CD14-positive monocyte (primary cell): ENCODE data around the gene EXTL1. TPM values are rescaled to one million over a fixed set of nuclear protein-coding genes. Genes with fewer than 3 reads are reported as not detected.

Experiments used
- DNase-seq, 3 donors: peaks; one replicate each; pipeline ENCODE4 v3.0.0-alpha.2; 2011 to 2022
- H2AFZ ChIP-seq: 2 replicates; pipeline ENCODE4 v1.6.0; 2012; ENCODE audit warnings: mild to moderate bottlenecking, low read depth, low read length, inconsistent platforms; ENCODE audit not compliant: insufficient read depth, poor library complexity, severe bottlenecking
- H3K27ac ChIP-seq, 2 donors: 1 replicate in 1 of 2; 2 replicates in 1 of 2; pipeline ENCODE4 v1.5.1; 2012 to 2013; ENCODE audit warnings: low read length in 2 of 2, control low read depth in 1 of 2, inconsistent platforms in 1 of 2, low read depth in 1 of 2, mild to moderate bottlenecking in 1 of 2
- H3K27me3 ChIP-seq, 2 donors: one replicate each; pipeline versions ENCODE4 v1.6.0 to v1.6.1; 2011 to 2013; ENCODE audit warnings: low read length in 2 of 2; ENCODE audit not compliant: control insufficient read depth in 2 of 2, insufficient read depth in 2 of 2
- H3K36me3 ChIP-seq, 2 donors: replicated peaks in 1 of 2; 1 replicate in 1 of 2; 2 replicates in 1 of 2; pipeline versions ENCODE4 v1.5.1 to v1.6.1; 2012 to 2013; ENCODE audit warnings: low read length in 2 of 2, control low read depth in 1 of 2, inconsistent platforms in 1 of 2, mild to moderate bottlenecking in 1 of 2; ENCODE audit not compliant: insufficient read depth in 2 of 2, control insufficient read depth in 1 of 2
- H3K4me1 ChIP-seq, 2 donors: 1 replicate in 1 of 2; 2 replicates in 1 of 2; pipeline versions ENCODE4 v1.5.1 to v1.6.1; 2012 to 2013; ENCODE audit warnings: low read length in 2 of 2, control low read depth in 1 of 2, inconsistent platforms in 1 of 2, mild to moderate bottlenecking in 1 of 2, moderate library complexity in 1 of 2; ENCODE audit not compliant: insufficient read depth in 2 of 2, control insufficient read depth in 1 of 2
- H3K4me2 ChIP-seq: replicated peaks from 2 replicates; pipeline ENCODE3; 2012; ENCODE audit warnings: low read length, moderate library complexity, mild to moderate bottlenecking; ENCODE audit not compliant: poor library complexity, severe bottlenecking; ENCODE audit errors: extremely low read depth
- H3K4me3 ChIP-seq, 3 experiments: fragments of 200-600 bp in 1 of 3; sonication (generic) in 1 of 3; replicated peaks in 1 of 3; 1 replicate in 2 of 3; 2 replicates in 1 of 3; pipeline ENCODE4 v1.5.1; 2011 to 2013; ENCODE audit warnings: low read length in 3 of 3, mild to moderate bottlenecking in 3 of 3, control low read depth in 2 of 3, low read depth in 2 of 3, inconsistent platforms in 1 of 3, moderate library complexity in 1 of 3
- H3K79me2 ChIP-seq: 2 replicates; pipeline ENCODE4 v1.6.0; 2012; ENCODE audit warnings: mild to moderate bottlenecking, control low read depth, inconsistent platforms, low read length, moderate library complexity; ENCODE audit not compliant: insufficient read depth
- H3K9ac ChIP-seq: 2 replicates; pipeline ENCODE4 v1.6.0; 2017; ENCODE audit warnings: low read length, mild to moderate bottlenecking; ENCODE audit not compliant: insufficient read depth, poor library complexity, severe bottlenecking
- H3K9me3 ChIP-seq, 2 donors: replicated peaks in 1 of 2; 1 replicate in 1 of 2; 2 replicates in 1 of 2; pipeline versions ENCODE4 v1.5.1 to v1.6.1; 2012 to 2013; ENCODE audit warnings: low read length in 2 of 2, control low read depth in 1 of 2; ENCODE audit not compliant: control insufficient read depth in 1 of 2, insufficient read depth in 1 of 2
- H4K20me1 ChIP-seq: 2 replicates; pipeline ENCODE4 v1.6.0; 2012; ENCODE audit warnings: mild to moderate bottlenecking, low read length, control low read depth, moderate library complexity; ENCODE audit not compliant: insufficient read depth
- H3K27ac Mint-ChIP-seq, 7 donors: one replicate each; pipeline ENCODE4 v1.8.0; 2020; ENCODE audit warnings: mild to moderate bottlenecking in 7 of 7, mixed read lengths in 7 of 7, moderate library complexity in 6 of 7, inconsistent platforms in 2 of 7
- H3K27me3 Mint-ChIP-seq, 3 donors: one replicate each; pipeline ENCODE4 v1.8.0; 2021 to 2022; ENCODE audit warnings: low read depth in 3 of 3, mild to moderate bottlenecking in 3 of 3, mixed read lengths in 3 of 3, moderate library complexity in 3 of 3, inconsistent platforms in 1 of 3
- H3K36me3 Mint-ChIP-seq, 2 donors: one replicate each; pipeline ENCODE4 v1.8.0; 2020; ENCODE audit warnings: mixed read lengths in 2 of 2, inconsistent platforms in 1 of 2, mild to moderate bottlenecking in 1 of 2
- H3K4me1 Mint-ChIP-seq: one replicate; pipeline ENCODE4 v1.8.0; 2020; ENCODE audit warnings: mild to moderate bottlenecking, mixed read lengths
- H3K4me3 Mint-ChIP-seq, 2 donors: one replicate each; pipeline ENCODE4 v1.8.0; 2020; ENCODE audit warnings: mild to moderate bottlenecking in 2 of 2, mixed read lengths in 2 of 2, moderate library complexity in 1 of 2
- H3K9me3 Mint-ChIP-seq, 7 donors: one replicate each; pipeline ENCODE4 v1.8.0; 2020 to 2022; ENCODE audit warnings: mixed read lengths in 7 of 7, mild to moderate bottlenecking in 6 of 7, moderate library complexity in 6 of 7, inconsistent platforms in 2 of 7
- CTCF ChIP-seq: fragments of 200-600 bp; IDR thresholded peaks from one replicate; pipeline ENCODE4 v1.8.0; 2022; ENCODE audit warnings: antibody characterized with exemption, mild to moderate bottlenecking
- WGBS: methylation state at CpG from one replicate; pipeline ENCODE4 v1.1.5; 2013; ENCODE audit warnings: missing lambda C conversion rate; ENCODE audit not compliant: insufficient coverage; 5-methylcytosine and 5-hydroxymethylcytosine counted together
- intact Hi-C, 2 donors: fragments of 100-400 bp; cut with micrococcal nuclease; formaldehyde crosslinking; loops; one replicate each; pipeline versions ENCODE4 v1.15.0 to v1.15.1; 2023
- polyA plus RNA-seq, 3 donors: library from polyadenylated mRNA; depleted of rRNA in 1 of 3; unstranded in 2 of 3; stranded (reverse) in 1 of 3; fragments of 300-500 nt in 2 of 3; fragments of >200 nt in 1 of 3; fragmentation: Illumina TruSeq in 2 of 3; gene quantifications; 1 replicate in 2 of 3; 2 replicates in 1 of 3; pipeline ENCODE4 v1.2.3, GENCODE V29; 2012 to 2021

EXTL1 gene
- polyA plus RNA-seq, 3 donors = not detected

- Histone ChIP-seq H3K27me3 (peaks cover 28 to 66% of the 10 kb centered on the region in 2 donors), H3K9ac (no peak overlapping the region), H2AFZ (no peak overlapping the region), H3K4me2 (no peak overlapping the region), H3K4me3 (no peak overlapping the region), H3K36me3 (no peaks in the 10 kb centered on the region), H3K4me1 (peaks cover 0 to 5% of the 10 kb centered on the region in 2 donors), H4K20me1 (no peaks in the 10 kb centered on the region), H3K79me2 (no peaks in the 10 kb centered on the region), H3K9me3 (peaks cover 0 to 24% of the 10 kb centered on the region in 2 donors), H3K27ac (no peak overlapping the region)
- Mint-ChIP-seq H3K4me3 (peak overlapping the region in 1 of 2 donors; percentile 80), H3K9me3 (peaks cover 0 to 12% (median 1%) of the 10 kb centered on the region in 7 donors), H3K27ac (no peak overlapping the region), H3K4me1 (peaks cover 6% of the 10 kb centered on the region), H3K27me3 (peaks cover 55 to 88% (median 63%) of the 10 kb centered on the region in 3 donors), H3K36me3 (no peaks in the 10 kb centered on the region)
- intact Hi-C loops = no loop called here
- DNase-seq = no peak
- 60% methylated on average over 6 of the region's 7 CpGs for WGBS
- TF ChIP-seq CTCF = no peak
Measured at GRCh38 chr1:26047278-26047874, 25.8 kb downstream of the EXTL1 start.

DNA sequence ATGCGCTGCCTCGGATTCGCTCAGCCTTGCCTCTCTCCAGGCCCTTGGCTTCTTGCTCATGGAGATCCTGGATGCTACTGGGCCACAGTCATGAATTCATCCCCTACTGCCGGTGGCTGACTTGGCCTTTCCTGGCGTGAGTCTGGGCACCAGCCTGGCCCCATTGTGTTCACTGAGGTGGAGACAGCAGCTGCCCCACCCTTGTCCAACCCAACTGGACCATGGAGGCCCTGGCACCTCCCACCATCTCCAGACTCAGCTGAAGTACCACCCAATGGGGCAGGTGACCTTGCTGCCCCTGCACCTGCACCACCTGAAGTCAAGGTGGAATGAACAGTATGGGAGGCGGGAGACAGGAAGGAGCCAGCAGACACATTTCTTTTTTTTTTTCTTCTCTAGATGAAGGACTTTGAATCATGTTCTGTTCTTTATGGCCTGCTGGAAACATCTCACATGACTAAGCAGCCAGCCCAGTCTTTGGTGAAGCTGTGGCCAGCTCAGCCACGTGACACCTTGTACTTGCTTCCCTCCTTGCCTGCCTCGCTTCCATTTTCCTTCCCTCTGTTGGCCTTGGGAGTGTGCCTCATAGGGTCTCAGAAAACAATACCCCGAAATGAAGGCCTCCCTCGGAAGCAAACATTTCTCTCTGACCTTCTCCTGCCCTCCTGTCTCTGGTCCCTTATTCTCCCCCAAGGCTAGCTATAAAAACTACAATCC lies 28.1 kb downstream of the EXTL1 start:
- H2AFZ ChIP-seq = no peak overlapping the region
- DNase-seq = peak in 1 of 3 donors; percentile 33
- peaks cover 24 to 47% of the 10 kb centered on the region in 2 donors for H3K27me3 ChIP-seq

More for the DNA sequence above, 28.1 kb downstream of the EXTL1 start:
- Histone ChIP-seq H3K4me3 (no peak overlapping the region), H3K79me2 (no peaks in the 10 kb centered on the region), H3K36me3 (no peaks in the 10 kb centered on the region), H3K4me2 (no peak overlapping the region), H3K9ac (no peak overlapping the region), H3K4me1 (peaks cover 7 to 12% of the 10 kb centered on the region in 2 donors), H3K27ac (no peak overlapping the region), H3K9me3 (peaks cover 0 to 20% of the 10 kb centered on the region in 2 donors), H4K20me1 (no peaks in the 10 kb centered on the region)
- H3K36me3 Mint-ChIP-seq = no peaks in the 10 kb centered on the region
- TF ChIP-seq CTCF = no peak
- WGBS = 70% methylated on average over 9 of the region's 10 CpGs
- H3K27me3 Mint-ChIP-seq = peaks cover 49 to 75% (median 51%) of the 10 kb centered on the region in 3 donors
- peaks cover 0 to 12% (median 1%) of the 10 kb centered on the region in 7 donors for H3K9me3 Mint-ChIP-seq
- H3K4me1 Mint-ChIP-seq = peaks cover 15% of the 10 kb centered on the region
- no peak overlapping the region for H3K27ac Mint-ChIP-seq
- intact Hi-C loops = no loop called here
- H3K4me3 Mint-ChIP-seq = peak overlapping the region in 1 of 2 donors; percentile 5
